ENCODE measurements around the gene COMTD1. TPM values are rescaled to one million over a fixed set of nuclear protein-coding genes. Genes with fewer than 3 reads are reported as not detected.
"Not testable (repeated sequence)": the region's sequence is repeated elsewhere in the genome, so short reads cannot be mapped to it uniquely, and the experiment has no call there.

Gene COMTD1
- total and polyA plus RNA-seq, 2 experiments from 2014 or later: 36.7 to 46.4 TPM

DNA sequence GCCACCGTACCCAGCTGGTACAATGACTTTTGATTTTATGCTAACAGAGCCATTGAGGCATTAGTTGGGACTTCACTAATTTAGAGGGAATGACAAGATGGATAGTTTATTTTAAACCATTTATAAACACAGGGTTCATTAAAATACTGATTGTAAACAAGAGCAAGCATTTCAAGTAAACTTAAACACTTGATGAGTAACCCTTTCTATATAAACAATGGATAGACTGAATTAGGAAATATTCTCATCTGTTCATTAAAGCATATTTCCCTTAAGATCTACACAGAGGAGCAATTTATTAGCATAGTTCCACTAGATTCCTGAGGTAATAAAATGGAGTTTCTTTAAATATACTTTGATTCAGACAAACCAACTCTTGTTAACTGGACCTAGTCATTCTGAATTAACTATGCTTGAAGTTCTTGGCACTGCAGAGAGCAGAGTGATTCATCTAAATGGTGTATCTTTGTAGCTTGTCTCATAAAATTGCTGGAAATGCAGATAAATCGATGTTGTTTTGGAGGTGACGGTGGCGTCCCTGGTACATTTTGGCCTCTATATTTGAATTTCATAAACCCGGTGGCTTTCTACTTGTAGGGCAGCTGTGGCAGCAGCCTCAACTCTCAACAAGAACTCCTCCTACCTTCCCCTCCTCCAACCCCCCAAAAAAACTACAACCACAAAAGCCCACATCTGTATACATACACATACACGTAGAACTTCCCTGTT lies 40.6 kb downstream of the COMTD1 start:
- H3K27ac ChIP-seq: peak overlapping the region; percentile 76
- no peaks in the 10 kb centered on the region for H3K9me3 ChIP-seq (ENCODE audit: low read depth)
- WGBS (ENCODE audit: low lambda C conversion rate, missing lambda C conversion rate): 67% methylated on average over 6 of the region's 6 CpGs
- no peak for DNase-seq (ENCODE audit: low spot score)
- H3K9me2 ChIP-seq (replicated peaks; ENCODE audit: insufficient read depth): no peaks in the 10 kb centered on the region
- no peaks in the 10 kb centered on the region for H4K20me1 ChIP-seq (ENCODE audit: insufficient read depth, poor library complexity, severe bottlenecking)
- no peaks in the 10 kb centered on the region for H3K36me3 ChIP-seq (replicated peaks; ENCODE audit: insufficient read depth, low read depth)
- no peak overlapping the region for H2AFZ ChIP-seq
- H3K27me3 ChIP-seq: no peaks in the 10 kb centered on the region
- H3K79me2 ChIP-seq: no peaks in the 10 kb centered on the region
- peak overlapping the region; percentile 12 for H3K4me2 ChIP-seq
- no peak overlapping the region for H3K4me3 ChIP-seq
- H3K4me1 ChIP-seq (ENCODE audit: insufficient read depth): peaks cover 17% of the 10 kb centered on the region
- TF ChIP-seq EZH2 (IDR thresholded peaks at IDR 0.05; ENCODE audit: borderline replicate concordance): no peak
- TF ChIP-seq CTCF (IDR thresholded peaks at IDR 0.05; ENCODE audit: poor library complexity): no peak

DNA sequence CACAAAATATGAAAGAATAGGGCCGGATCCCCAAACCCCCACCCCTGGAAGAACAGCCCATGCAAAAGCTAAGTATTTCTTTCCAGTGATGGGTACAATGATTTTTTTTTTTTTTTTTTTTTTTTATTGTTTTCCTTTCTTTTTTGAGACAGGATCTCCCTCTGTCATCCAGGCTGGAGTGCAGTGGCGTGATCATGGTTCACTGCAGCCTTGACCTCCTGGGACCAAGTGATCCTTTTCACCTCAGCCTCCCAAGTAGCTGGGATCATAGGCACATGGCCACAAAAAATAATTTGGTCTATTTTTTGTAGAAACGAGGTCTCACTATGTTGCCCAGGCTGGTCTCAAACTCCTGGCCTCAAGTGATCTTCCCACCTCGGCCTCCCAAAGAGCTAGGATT lies 41.1 kb downstream of the COMTD1 start:
- not testable (repeated sequence) for H4K20me1 ChIP-seq (ENCODE audit: insufficient read depth, poor library complexity, severe bottlenecking); H3K4me3 ChIP-seq; H3K79me2 ChIP-seq; H3K4me2 ChIP-seq; H2AFZ ChIP-seq; H3K27me3 ChIP-seq; H3K9me3 ChIP-seq (ENCODE audit: low read depth); H3K36me3 ChIP-seq (replicated peaks; ENCODE audit: insufficient read depth, low read depth); H3K9me2 ChIP-seq (replicated peaks; ENCODE audit: insufficient read depth); DNase-seq (ENCODE audit: low spot score)
- peak overlapping the region; percentile 17 for H3K27ac ChIP-seq
- 95% methylated on average over 4 of the region's 4 CpGs for WGBS (ENCODE audit: low lambda C conversion rate, missing lambda C conversion rate)
- peaks cover 17% of the 10 kb centered on the region for H3K4me1 ChIP-seq (ENCODE audit: insufficient read depth)

DNA sequence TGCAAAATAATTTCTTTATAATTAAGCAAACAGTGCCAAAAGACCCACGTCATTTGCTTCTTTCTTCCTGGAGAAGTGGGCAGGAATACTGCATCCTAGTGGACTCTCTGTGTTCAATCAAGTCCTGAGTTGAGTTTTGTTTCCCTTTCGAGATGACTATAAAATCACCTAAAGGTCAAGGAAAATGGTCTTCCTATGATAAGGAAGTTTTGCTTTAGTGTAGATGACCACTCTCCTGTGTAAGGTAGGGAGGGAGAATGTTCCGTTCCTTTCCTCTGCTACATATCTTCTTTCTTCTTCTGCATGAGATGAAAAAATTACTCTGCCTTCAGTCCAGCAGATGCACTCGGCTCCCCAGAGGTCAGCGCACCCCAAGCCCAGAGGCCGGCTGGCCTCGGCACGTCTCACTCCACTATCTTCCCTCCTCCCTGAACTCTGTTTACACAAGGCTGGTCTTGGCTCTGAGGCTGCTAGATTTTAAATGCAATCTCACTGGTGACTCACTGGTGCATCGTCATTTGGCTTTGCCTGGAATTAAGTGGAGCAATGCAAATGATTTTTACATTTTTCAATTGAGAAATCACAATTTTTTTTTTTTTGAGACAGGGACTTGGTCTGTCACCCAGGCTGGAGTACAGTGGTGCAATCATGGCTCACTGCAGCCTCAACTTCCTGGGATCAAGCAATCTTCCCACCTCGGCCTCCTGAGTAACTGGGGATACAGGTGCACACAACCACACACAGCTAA lies 43.8 kb downstream of the COMTD1 start:
- H3K27me3 ChIP-seq: no peaks in the 10 kb centered on the region
- H4K20me1 ChIP-seq (ENCODE audit: insufficient read depth, poor library complexity, severe bottlenecking): no peaks in the 10 kb centered on the region
- peaks cover 17% of the 10 kb centered on the region for H3K4me1 ChIP-seq (ENCODE audit: insufficient read depth)
- H3K27ac ChIP-seq: peak overlapping the region; percentile 83
- TF ChIP-seq CTCF (IDR thresholded peaks at IDR 0.05; ENCODE audit: poor library complexity): no peak
- TF ChIP-seq EZH2phosphoT487 (IDR thresholded peaks at IDR 0.05; ENCODE audit: low read depth, severe bottlenecking, unreplicated experiment): no peak
- TF ChIP-seq EZH2 (IDR thresholded peaks at IDR 0.05; ENCODE audit: borderline replicate concordance): no peak
- no peak overlapping the region for H2AFZ ChIP-seq
- H3K79me2 ChIP-seq: no peaks in the 10 kb centered on the region
- no peak overlapping the region for H3K4me3 ChIP-seq
- 33% methylated on average over 10 of the region's 10 CpGs for WGBS (ENCODE audit: low lambda C conversion rate, missing lambda C conversion rate)
- no peaks in the 10 kb centered on the region for H3K9me2 ChIP-seq (replicated peaks; ENCODE audit: insufficient read depth)
- no peaks in the 10 kb centered on the region for H3K36me3 ChIP-seq (replicated peaks; ENCODE audit: insufficient read depth, low read depth)
- DNase-seq (ENCODE audit: low spot score): peak; percentile 85
- peak overlapping the region; percentile 49 for H3K4me2 ChIP-seq
- H3K9me3 ChIP-seq (ENCODE audit: low read depth): no peaks in the 10 kb centered on the region
